Muscle layer of duodenum (tissue), 2 donors: ENCODE results near the gene CGB1.
"Not testable (repeated sequence)": the region's sequence is repeated elsewhere in the genome, so short reads cannot be mapped to it uniquely, and the experiment has no call there.

Source experiments
- H3K27ac ChIP-seq: one replicate; pipeline ENCODE4 v1.7.0; 2013; ENCODE audit warnings: mild to moderate bottlenecking, low read length
- H3K27me3 ChIP-seq: one replicate; pipeline ENCODE4 v1.7.0; 2013; ENCODE audit warnings: low read depth, mild to moderate bottlenecking, control low read depth, low read length
- H3K36me3 ChIP-seq, 2 donors: one replicate each; pipeline ENCODE4 v1.7.0; 2013; ENCODE audit warnings: low read length in 2 of 2, control low read depth in 1 of 2, mild to moderate bottlenecking in 1 of 2; ENCODE audit not compliant: insufficient read depth in 2 of 2, control insufficient read depth in 1 of 2
- H3K4me1 ChIP-seq, 2 donors: one replicate each; pipeline ENCODE4 v1.7.0; 2013; ENCODE audit warnings: low read length in 2 of 2, mild to moderate bottlenecking in 2 of 2, control low read depth in 1 of 2, moderate library complexity in 1 of 2; ENCODE audit not compliant: insufficient read depth in 2 of 2, control insufficient read depth in 1 of 2
- H3K4me3 ChIP-seq, 2 donors: one replicate each; pipeline ENCODE4 v1.7.0; 2013; ENCODE audit warnings: low read length in 2 of 2, low read depth in 1 of 2, mild to moderate bottlenecking in 1 of 2
- H3K9me3 ChIP-seq, 2 donors: one replicate each; pipeline ENCODE4 v1.7.0; 2013; ENCODE audit warnings: low read length in 2 of 2, control low read depth in 1 of 2, mild to moderate bottlenecking in 1 of 2; ENCODE audit not compliant: control insufficient read depth in 1 of 2
- donor health status: healthy.

The CGB1 gene

GRCh38 chr19:49018388-49019241, 18.1 kb downstream of the CGB1 start:
- Histone ChIP-seq H3K4me1 (peaks cover 0 to 22% of the 10 kb centered on the region in 2 donors), H3K4me3 (peak overlapping the region; percentile 38 to 69), H3K36me3 (peaks cover 0 to 25% of the 10 kb centered on the region in 2 donors)
- not testable (repeated sequence) for H3K9me3 ChIP-seq, H3K27ac ChIP-seq, H3K27me3 ChIP-seq

GRCh38 chr19:49017666-49018351, 18.9 kb downstream of the CGB1 start:
- Histone ChIP-seq H3K36me3 (peaks cover 0 to 26% of the 10 kb centered on the region in 2 donors), H3K27me3 (peaks cover 8% of the 10 kb centered on the region), H3K9me3 (no peaks in the 10 kb centered on the region), H3K4me3 (peak overlapping the region; percentile 38 to 69), H3K4me1 (peaks cover 0 to 22% of the 10 kb centered on the region in 2 donors), H3K27ac (no peak overlapping the region)

- Histone ChIP-seq H3K4me1 (peaks cover 0 to 22% of the 10 kb centered on the region in 2 donors), H3K36me3 (peaks cover 6 to 33% of the 10 kb centered on the region in 2 donors), H3K27me3 (peaks cover 8% of the 10 kb centered on the region), H3K27ac (no peak within 1 kb of the TSS), H3K9me3 (no peaks in the 10 kb centered on the region), H3K4me3 (peak within 1 kb of the TSS; percentile 38 to 69)
Observed at GRCh38 chr19:49017041-49017665, 19.5 kb downstream of the CGB1 start, which contains the start of gene LHB. Gene LHB (minus strand): TSS chr19:49017091. CDS start chr19:49017081, 10 bp downstream.

GRCh38 chr19:49016067-49016839, 20.4 kb downstream of the CGB1 start:
- Histone ChIP-seq H3K27ac (no peak overlapping the region), H3K36me3 (peaks cover 13 to 42% of the 10 kb centered on the region in 2 donors), H3K27me3 (peaks cover 8% of the 10 kb centered on the region), H3K9me3 (no peaks in the 10 kb centered on the region), H3K4me3 (no peak overlapping the region), H3K4me1 (peaks cover 0 to 22% of the 10 kb centered on the region in 2 donors)

- peaks cover 14 to 56% of the 10 kb centered on the region in 2 donors for H3K36me3 ChIP-seq
- no peak overlapping the region for H3K4me3 ChIP-seq
- H3K9me3 ChIP-seq: no peaks in the 10 kb centered on the region
Observed at GRCh38 chr19:49014870-49015255, 21.8 kb downstream of the CGB1 start.

GRCh38 chr19:49014123-49014869, 22.4 kb downstream of the CGB1 start:
- H3K27me3 ChIP-seq: no peaks in the 10 kb centered on the region
- peaks cover 14 to 61% of the 10 kb centered on the region in 2 donors for H3K36me3 ChIP-seq
- no peak overlapping the region for H3K27ac ChIP-seq
- H3K4me3 ChIP-seq: no peak overlapping the region
- no peaks in the 10 kb centered on the region for H3K9me3 ChIP-seq
- peaks cover 0 to 17% of the 10 kb centered on the region in 2 donors for H3K4me1 ChIP-seq

More at GRCh38 chr19:49014870-49015255, 21.8 kb downstream of the CGB1 start:
- no peaks in the 10 kb centered on the region for H3K27me3 ChIP-seq
- H3K27ac ChIP-seq: no peak overlapping the region
- H3K4me1 ChIP-seq: peaks cover 0 to 22% of the 10 kb centered on the region in 2 donors

- Histone ChIP-seq H3K9me3 (no peaks in the 10 kb centered on the region), H3K4me1 (no peaks in the 10 kb centered on the region), H3K4me3 (no peak overlapping the region), H3K27ac (no peak overlapping the region), H3K36me3 (peaks cover 27 to 74% of the 10 kb centered on the region in 2 donors), H3K27me3 (no peaks in the 10 kb centered on the region)
Observed at GRCh38 chr19:49011194-49011593, 25.5 kb downstream of the CGB1 start.

- no peak overlapping the region for H3K27ac ChIP-seq
- H3K9me3 ChIP-seq: no peaks in the 10 kb centered on the region
- H3K4me1 ChIP-seq: no peaks in the 10 kb centered on the region
- H3K4me3 ChIP-seq: no peak overlapping the region
- H3K27me3 ChIP-seq: no peaks in the 10 kb centered on the region
- H3K36me3 ChIP-seq: peaks cover 31 to 74% of the 10 kb centered on the region in 2 donors
Observed at GRCh38 chr19:49010453-49010852, 26.2 kb downstream of the CGB1 start.

- Histone ChIP-seq H3K27me3 (no peaks in the 10 kb centered on the region), H3K27ac (no peak overlapping the region), H3K4me3 (no peak overlapping the region), H3K36me3 (peaks cover 37 to 74% of the 10 kb centered on the region in 2 donors), H3K9me3 (no peaks in the 10 kb centered on the region), H3K4me1 (no peaks in the 10 kb centered on the region)
Observed at GRCh38 chr19:49009828-49010227, 26.9 kb downstream of the CGB1 start.

- Histone ChIP-seq H3K9me3 (no peaks in the 10 kb centered on the region), H3K4me3 (no peak overlapping the region), H3K27ac (no peak overlapping the region), H3K27me3 (no peaks in the 10 kb centered on the region), H3K4me1 (no peaks in the 10 kb centered on the region), H3K36me3 (peaks cover 35 to 73% of the 10 kb centered on the region in 2 donors)
Observed at GRCh38 chr19:49006905-49007304, 29.8 kb downstream of the CGB1 start.
